GM23338 (cell line): ENCODE data around the gene SLC6A11. TPM values are rescaled to one million over a fixed set of nuclear protein-coding genes. Genes with fewer than 3 reads are reported as not detected.

Source experiments
- ATAC-seq: fragments of 200-7000 bp; cut with Tn5 transposase; 3 replicates; pipeline ENCODE4 v1.9.1; 2020
- DNase-seq: peaks from one replicate; pipeline ENCODE4 v3.0.0-alpha.2; 2015; ENCODE audit warnings: low spot score
- H2AFZ ChIP-seq: fragments of 200-600 bp; sonication (generic); 2 replicates; pipeline ENCODE4 v1.8.0; 2016; ENCODE audit warnings: antibody characterized with exemption, mild to moderate bottlenecking, moderate library complexity
- H3F3A ChIP-seq: fragments of 200-600 bp; sonication (generic); replicated peaks from 2 replicates; pipeline ENCODE4 v1.8.0; 2017; ENCODE audit warnings: antibody characterized with exemption, mixed run types, low read depth
- H3K27ac ChIP-seq: fragments of 200-600 bp; sonication (generic); 2 replicates; pipeline ENCODE4 v1.6.1; 2016; ENCODE audit warnings: low read depth
- H3K27me3 ChIP-seq: fragments of 200-600 bp; sonication (generic); 2 replicates; pipeline ENCODE4 v1.8.0; 2016; ENCODE audit warnings: mild to moderate bottlenecking, mixed run types, moderate library complexity; ENCODE audit not compliant: insufficient read depth
- H3K36me3 ChIP-seq: fragments of 200-600 bp; sonication (generic); 2 replicates; pipeline ENCODE4 v1.8.0; 2016; ENCODE audit warnings: mild to moderate bottlenecking; ENCODE audit not compliant: insufficient read depth
- H3K4me1 ChIP-seq: fragments of 200-600 bp; sonication (generic); 2 replicates; pipeline ENCODE4 v1.8.0; 2016; ENCODE audit warnings: mild to moderate bottlenecking, moderate library complexity; ENCODE audit not compliant: insufficient read depth
- H3K4me2 ChIP-seq: fragments of 200-600 bp; sonication (generic); 2 replicates; pipeline ENCODE4 v1.7.1; 2017; ENCODE audit warnings: mixed run types
- H3K4me3 ChIP-seq: fragments of 200-600 bp; sonication (generic); 2 replicates; pipeline ENCODE4 v1.6.1; 2016; ENCODE audit warnings: mixed run types
- H3K79me2 ChIP-seq: fragments of 200-600 bp; sonication (generic); replicated peaks from 2 replicates; pipeline ENCODE4 v1.8.0; 2017; ENCODE audit warnings: mild to moderate bottlenecking; ENCODE audit not compliant: insufficient read depth
- H3K9me2 ChIP-seq: fragments of 200-600 bp; sonication (generic); 2 replicates; pipeline ENCODE4 v1.8.0; 2017; ENCODE audit not compliant: insufficient read depth
- H4K20me1 ChIP-seq: fragments of 200-600 bp; sonication (generic); replicated peaks from 2 replicates; pipeline ENCODE4 v1.8.0; 2017; ENCODE audit warnings: mild to moderate bottlenecking; ENCODE audit not compliant: insufficient read depth
- H3K27ac Mint-ChIP-seq: 2 replicates; pipeline ENCODE4 v1.8.0; 2020; ENCODE audit warnings: inconsistent platforms, mild to moderate bottlenecking, moderate library complexity, mixed read lengths
- H3K27me3 Mint-ChIP-seq: 3 replicates; pipeline ENCODE4 v1.8.0; 2022; ENCODE audit warnings: low read depth, mild to moderate bottlenecking, moderate library complexity, mixed read lengths, inconsistent platforms; ENCODE audit not compliant: insufficient read depth, poor library complexity
- H3K36me3 Mint-ChIP-seq: 3 replicates; pipeline ENCODE4 v1.8.0; 2021; ENCODE audit warnings: low read depth, mild to moderate bottlenecking, inconsistent platforms, moderate library complexity, mixed read lengths
- H3K4me1 Mint-ChIP-seq: 3 replicates; pipeline ENCODE4 v1.8.0; 2020; ENCODE audit warnings: mild to moderate bottlenecking, inconsistent platforms, mixed read lengths
- H3K4me3 Mint-ChIP-seq: 3 replicates; pipeline ENCODE4 v1.8.0; 2021; ENCODE audit warnings: moderate library complexity, mild to moderate bottlenecking, inconsistent platforms, mixed read lengths
- H3K9me3 Mint-ChIP-seq: 3 replicates; pipeline ENCODE4 v1.8.0; 2020; ENCODE audit warnings: moderate library complexity, mild to moderate bottlenecking, inconsistent platforms, mixed read lengths
- CREB1 ChIP-seq: fragments of 250-450 bp; sonication (Bioruptor Pico); IDR thresholded peaks from 2 replicates; pipeline ENCODE4 v1.5.0; 2020; ENCODE audit warnings: low read depth, mild to moderate bottlenecking, moderate library complexity
- ETS1 ChIP-seq: IDR thresholded peaks from 2 replicates; pipeline ENCODE4 v1.6.1; 2016; ENCODE audit warnings: antibody characterized with exemption
- EZH2 ChIP-seq: fragments of 200-600 bp; sonication (generic); IDR thresholded peaks from one replicate; pipeline ENCODE4 v1.8.0; 2017; ENCODE audit warnings: antibody characterized with exemption, mild to moderate bottlenecking, low read depth; ENCODE audit not compliant: unreplicated experiment
- EZH2phosphoT487 ChIP-seq: fragments of 200-600 bp; sonication (generic); IDR thresholded peaks from one replicate; pipeline ENCODE4 v1.8.1; 2018; ENCODE audit warnings: antibody characterized with exemption; ENCODE audit not compliant: unreplicated experiment
- JUNB ChIP-seq: IDR thresholded peaks from one replicate; pipeline ENCODE4 v1.6.1; 2016; ENCODE audit warnings: antibody characterized with exemption; ENCODE audit not compliant: unreplicated experiment
- NANOG ChIP-seq: IDR thresholded peaks from 2 replicates; pipeline ENCODE4 v1.6.1; 2016; ENCODE audit warnings: antibody characterized with exemption, borderline replicate concordance
- POLR2AphosphoS5 ChIP-seq: IDR thresholded peaks from 2 replicates; pipeline ENCODE4 v1.6.1; 2016; ENCODE audit warnings: antibody characterized with exemption, low read depth
- REST ChIP-seq: IDR thresholded peaks from one replicate; pipeline ENCODE4 v1.6.1; 2018; ENCODE audit warnings: antibody characterized with exemption; ENCODE audit not compliant: unreplicated experiment
- STAT1 ChIP-seq: IDR thresholded peaks from one replicate; pipeline ENCODE4 v1.6.1; 2016; ENCODE audit warnings: antibody characterized with exemption; ENCODE audit not compliant: unreplicated experiment
- ZNF331 ChIP-seq: fragments of 250-450 bp; sonication (Bioruptor Pico); IDR thresholded peaks from 2 replicates; pipeline ENCODE4 v1.5.0; 2020; ENCODE audit warnings: low read depth, mild to moderate bottlenecking, moderate library complexity
- ZNF462 ChIP-seq: fragments of 250-450 bp; sonication (Bioruptor Pico); IDR thresholded peaks from 2 replicates; pipeline ENCODE4 v1.5.0; 2020; ENCODE audit warnings: mild to moderate bottlenecking, moderate library complexity
- polyA plus RNA-seq: library from polyadenylated mRNA; unstranded; fragments of >200 nt; fragmentation: Nextera tagmentation; extraction: Ambion mirVana; gene quantifications from 2 replicates; pipeline ENCODE4 v1.2.1, GENCODE V29; 2016
- total RNA-seq: library from RNA; depleted of rRNA; stranded (reverse); fragments of >200 nt; shearing (Covaris generic); gene quantifications from 2 replicates; pipeline ENCODE4 v1.2.3, GENCODE V29; 2014

Gene SLC6A11
- total and polyA plus RNA-seq, 2 experiments from 2014 or later = 0.47 to 1.1 TPM

GRCh38 chr3:10804183-10804648 is 11.8 kb upstream of the SLC6A11 start:
- Histone ChIP-seq H2AFZ (no peak overlapping the region), H3K4me1 (no peaks in the 10 kb centered on the region), H3K27ac (no peak overlapping the region), H3K79me2 (no peaks in the 10 kb centered on the region), H3K4me2 (no peak overlapping the region), H4K20me1 (no peaks in the 10 kb centered on the region), H3K27me3 (no peaks in the 10 kb centered on the region), H3K4me3 (no peak overlapping the region), H3K9me2 (no peaks in the 10 kb centered on the region), H3K36me3 (no peaks in the 10 kb centered on the region; the same call in 1 of the 2 replicates), H3F3A (no peaks in the 10 kb centered on the region)
- no peak for ATAC-seq
- Mint-ChIP-seq H3K4me3 (no peak overlapping the region), H3K27me3 (peaks cover 7% of the 10 kb centered on the region), H3K4me1 (no peaks in the 10 kb centered on the region), H3K27ac (no peak overlapping the region), H3K36me3 (no peaks in the 10 kb centered on the region), H3K9me3 (no peaks in the 10 kb centered on the region)
- DNase-seq = no peak
- TF ChIP-seq JUNB (no peak), EZH2 (no peak), NANOG (no peak), EZH2phosphoT487 (no peak), ZNF331 (CRISPR knock-in tag) (no peak), POLR2AphosphoS5 (no peak), STAT1 (no peak), REST (no peak), ETS1 (no peak), ZNF462 (CRISPR knock-in tag) (no peak), CREB1 (CRISPR knock-in tag) (no peak)
